HepG2 (cell line): Measurements from ENCODE around the gene SLC20A1. TPM values are rescaled to one million over a fixed set of nuclear protein-coding genes. Genes with fewer than 3 reads are reported as not detected.

Experiments
- ARNT2 ChIP-seq: sonication (generic); formaldehyde crosslinking; IDR thresholded peaks from 2 replicates; pipeline ENCODE4 v1.8.0; 2022; ENCODE audit warnings: mild to moderate bottlenecking, low read depth, missing genetic modification reagents, moderate library complexity
- ATRX ChIP-seq: sonication (generic); formaldehyde crosslinking; IDR thresholded peaks from 2 replicates; pipeline ENCODE4 v1.4.0; 2020; ENCODE audit warnings: missing genetic modification reagents, borderline replicate concordance
- DDIT3 ChIP-seq: sonication (generic); formaldehyde crosslinking; IDR thresholded peaks from 2 replicates; pipeline ENCODE4 v1.4.0; 2020; ENCODE audit warnings: mild to moderate bottlenecking, missing genetic modification reagents
- HIVEP1 ChIP-seq: sonication (generic); formaldehyde crosslinking; IDR thresholded peaks from 2 replicates; pipeline ENCODE4 v1.4.0; 2020; ENCODE audit warnings: mild to moderate bottlenecking, missing genetic modification reagents
- MEF2D ChIP-seq: sonication (generic); formaldehyde crosslinking; IDR thresholded peaks from 2 replicates; pipeline ENCODE4 v1.5.1; 2020; ENCODE audit warnings: mild to moderate bottlenecking, missing genetic modification reagents
- NFE2L1 ChIP-seq: sonication (generic); formaldehyde crosslinking; IDR thresholded peaks from 2 replicates; pipeline ENCODE4 v1.4.0; 2020; ENCODE audit warnings: missing genetic modification reagents, mild to moderate bottlenecking, borderline replicate concordance
- PHF5A ChIP-seq: IDR thresholded peaks from one replicate; pipeline ENCODE4 v1.6.1; 2018; ENCODE audit warnings: low read depth, missing genetic modification reagents; ENCODE audit not compliant: unreplicated experiment
- RNF2 ChIP-seq: fragments of 450-650 bp; conservative IDR thresholded peaks from 2 replicates; pipeline ENCODE4 v1.6.1; 2016; ENCODE audit warnings: low read depth
- SNAPC2 ChIP-seq: sonication (generic); formaldehyde crosslinking; IDR thresholded peaks from 2 replicates; pipeline ENCODE4 v1.8.1; 2022; ENCODE audit warnings: mild to moderate bottlenecking, missing genetic modification reagents
- SOX13 ChIP-seq, 3 experiments: fragments of 450-650 bp in 1 of 3; sonication (generic) in 1 of 3; formaldehyde crosslinking in 1 of 3; IDR thresholded peaks in 2 of 3; conservative IDR thresholded peaks in 1 of 3; 2 replicates each; pipeline versions ENCODE4 v1.5.0 to v1.6.1; 2016 to 2020; ENCODE audit warnings: antibody characterized with exemption in 1 of 3, mild to moderate bottlenecking in 1 of 3, missing compliant biosample characterization in 1 of 3, missing genetic modification reagents in 1 of 3, moderate library complexity in 1 of 3
- ZBTB39 ChIP-seq: sonication (generic); formaldehyde crosslinking; IDR thresholded peaks from 2 replicates; pipeline ENCODE4 v1.5.0; 2020; ENCODE audit warnings: missing genetic modification reagents
- ZNF142 ChIP-seq: sonication (generic); formaldehyde crosslinking; IDR thresholded peaks from 2 replicates; pipeline ENCODE4 v1.4.0; 2020; ENCODE audit warnings: missing genetic modification reagents
- ZNF468 ChIP-seq: sonication (generic); formaldehyde crosslinking; IDR thresholded peaks from 2 replicates; pipeline ENCODE4 v1.8.0; 2022; ENCODE audit warnings: mild to moderate bottlenecking, moderate library complexity, missing genetic modification reagents
- ZNF746 ChIP-seq: sonication (generic); formaldehyde crosslinking; IDR thresholded peaks from 2 replicates; pipeline ENCODE4 v1.8.0; 2022; ENCODE audit warnings: mild to moderate bottlenecking, missing genetic modification reagents
- ZNF768 ChIP-seq: sonication (generic); formaldehyde crosslinking; IDR thresholded peaks from 2 replicates; pipeline ENCODE4 v1.4.0; 2020; ENCODE audit warnings: missing genetic modification reagents
- ZNF775 ChIP-seq: sonication (generic); formaldehyde crosslinking; IDR thresholded peaks from 2 replicates; pipeline ENCODE4 v1.4.0; 2020; ENCODE audit warnings: missing genetic modification reagents, mild to moderate bottlenecking, moderate library complexity, borderline replicate concordance
- polyA plus RNA-seq, 8 experiments: library from polyadenylated mRNA; depleted of rRNA in 3 of 8; stranded (reverse) in 7 of 8; unstranded in 1 of 8; fragments of >200 nt; fragmentation: Illumina TruSeq in 4 of 8; extraction: Trizol in 4 of 8; gene quantifications; 2 replicates each; pipeline versions ENCODE4 v1.2.1 to v1.2.3, GENCODE V29; 2011 to 2016; ENCODE audit warnings: low read depth in 4 of 8, missing spikeins in 1 of 8, mixed read lengths in 1 of 8; ENCODE audit not compliant: insufficient read depth in 1 of 8
- total RNA-seq, 5 experiments: library from RNA; depleted of rRNA; stranded (reverse); fragments of >200 nt; fragmentation: Illumina TruSeq; extraction: Trizol; gene quantifications; 2 replicates each; pipeline ENCODE4 v1.2.3, GENCODE V29; 2016; ENCODE audit warnings: low read depth in 1 of 5

Gene SLC20A1
- total and polyA plus RNA-seq, 2 of the 13 experiments (the other 11 are each of a cell fraction or from before 2014, with no cell fraction given) = 54.0 to 85.9 TPM

- peak; percentile 10; the same call in 1 of the 2 replicates for TF ChIP-seq ZNF768
- no peak; the same call in 1 of the 2 replicates for TF ChIP-seq ZNF775 (CRISPR knock-in tag)
- no peak for TF ChIP-seq SNAPC2 (CRISPR knock-in tag)
- TF ChIP-seq DDIT3 = no peak
- no peak for TF ChIP-seq ARNT2
- peak; percentile 72; the same call in 1 of the 2 replicates for TF ChIP-seq ZNF142
- TF ChIP-seq NFE2L1 (CRISPR knock-in tag) = no peak
- TF ChIP-seq MEF2D (CRISPR knock-in tag) = no peak
- TF ChIP-seq SOX13 (IDR thresholded peaks at IDR 0.05) = no peak
- TF ChIP-seq SOX13 (CRISPR knock-in tag; conservative IDR thresholded peaks at IDR 0.05 in 1 of 2, IDR thresholded peaks at IDR 0.05 in 1 of 2) = no peak
- TF ChIP-seq RNF2 = no peak
- no peak for TF ChIP-seq PHF5A (CRISPR knock-in tag)
- TF ChIP-seq ZNF746 = no peak
- TF ChIP-seq HIVEP1 (CRISPR knock-in tag) = no peak
- no peak for TF ChIP-seq ATRX (CRISPR knock-in tag)
- 0 out of 2 replicates have a peak, but pooled peaks have one; percentile 26 for TF ChIP-seq ZBTB39 (CRISPR knock-in tag)
- TF ChIP-seq ZNF468 (CRISPR knock-in tag) = no peak
Observed at GRCh38 chr2:112646102-112646719, 472 bp downstream of the SLC20A1 start (continued).
